ENCODE data around the gene ME2. TPM values are rescaled to one million over a fixed set of nuclear protein-coding genes. Genes with fewer than 3 reads are reported as not detected.
"Not testable (repeated sequence)": the region's sequence is repeated elsewhere in the genome, so short reads cannot be mapped to it uniquely, and the experiment has no call there.

ME2 gene
- total RNA-seq, 2 experiments from 2014 or later, result 146 to 178 TPM

DNA sequence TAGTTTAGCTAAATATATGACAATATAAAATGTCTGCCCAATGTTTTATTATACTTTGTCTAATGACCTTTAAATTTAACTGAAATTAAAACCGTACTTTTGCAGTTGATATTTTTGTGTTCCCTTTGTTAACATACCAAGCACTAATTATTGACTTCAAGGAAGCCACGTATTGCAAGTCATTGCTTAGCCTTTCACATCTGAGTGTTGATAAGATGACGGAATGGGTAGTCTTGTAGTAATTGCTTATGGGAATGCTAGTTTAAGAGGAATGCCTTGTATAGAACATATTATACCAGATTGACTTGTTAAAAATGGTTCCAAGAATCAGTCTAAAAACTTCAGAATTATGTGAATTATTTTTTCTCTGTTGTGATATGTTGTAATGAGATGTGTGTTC, 74.9 kb downstream of the ME2 start:
- H3K9me3 Mint-ChIP-seq (ENCODE audit: low read depth), result no peaks in the 10 kb centered on the region
- H3K27me3 Mint-ChIP-seq, result no peaks in the 10 kb centered on the region
- H3K36me3 Mint-ChIP-seq (ENCODE audit: low read depth), result no peaks in the 10 kb centered on the region
- ChIA-PET CTCF (no interaction called here), POLR2A (no interaction called here)
- H3K4me3 Mint-ChIP-seq, result no peak overlapping the region
- intact Hi-C loops (cut with DNase I, micrococcal nuclease), result no loop called here
- H3K4me1 Mint-ChIP-seq, result no peaks in the 10 kb centered on the region
- no peak for ATAC-seq
- DNase-seq, result no peak
- H3K27ac Mint-ChIP-seq, result no peak overlapping the region

DNA sequence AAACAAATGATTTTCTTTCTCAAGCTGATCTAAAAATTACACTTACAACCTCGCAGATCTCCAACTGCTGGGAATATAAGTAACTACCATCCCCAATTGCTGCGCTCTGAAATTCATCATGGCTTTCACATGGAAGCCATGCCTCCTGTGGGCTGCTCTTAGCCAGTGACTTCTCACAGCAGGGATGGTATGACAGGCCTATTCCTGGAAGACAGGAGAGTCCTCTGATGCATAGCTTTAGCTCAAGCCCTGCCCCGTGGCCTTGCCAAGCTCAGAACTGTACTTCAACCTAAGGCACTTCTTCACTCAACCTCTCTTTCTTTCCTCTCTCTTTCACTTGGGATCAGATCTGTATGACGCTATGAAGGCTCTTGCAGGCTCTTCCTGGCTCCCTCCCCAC, 76.3 kb downstream of the ME2 start:
- H3K27ac Mint-ChIP-seq, result no peak overlapping the region
- no peaks in the 10 kb centered on the region for H3K9me3 Mint-ChIP-seq (ENCODE audit: low read depth)
- ATAC-seq, result no peak
- no peaks in the 10 kb centered on the region for H3K4me1 Mint-ChIP-seq
- ChIA-PET POLR2A (interaction anchor here (0.5 kb wide), 1 partner anchor 218 kb away, joined by 3 read pairs; no protein-coding TSS in a partner anchor), CTCF (interaction anchor here (1.2 kb wide), 1 partner anchor 32 kb away, joined by 3 read pairs; no protein-coding TSS in a partner anchor)
- H3K27me3 Mint-ChIP-seq, result no peaks in the 10 kb centered on the region
- no peak for DNase-seq
- no peaks in the 10 kb centered on the region for H3K36me3 Mint-ChIP-seq (ENCODE audit: low read depth)
- no peak overlapping the region for H3K4me3 Mint-ChIP-seq
- intact Hi-C loops (cut with DNase I, micrococcal nuclease), result no loop called here

DNA sequence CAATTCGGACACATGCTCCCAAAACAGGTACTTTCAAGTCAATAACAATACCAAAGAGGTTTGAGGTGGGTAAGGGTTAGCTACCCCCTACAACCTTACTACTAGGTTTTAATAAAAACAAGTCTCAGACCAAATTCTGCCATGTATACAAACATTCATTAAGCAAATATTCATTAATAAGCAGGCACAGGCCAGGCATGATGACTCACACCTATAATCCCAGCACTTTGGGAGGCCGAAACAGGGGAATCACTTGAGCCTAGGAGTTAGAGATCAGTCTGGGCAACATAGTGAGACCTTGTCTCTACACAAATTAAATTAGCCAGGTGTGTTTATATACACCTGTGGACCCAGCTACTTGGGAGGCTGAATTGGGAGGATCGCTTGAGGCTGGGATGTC, 77.2 kb downstream of the ME2 start:
- H3K4me3 Mint-ChIP-seq, result no peak overlapping the region
- H3K27me3 Mint-ChIP-seq, result no peaks in the 10 kb centered on the region
- H3K9me3 Mint-ChIP-seq (ENCODE audit: low read depth), result peaks cover 5% of the 10 kb centered on the region
- ChIA-PET CTCF (interaction anchor here (1.2 kb wide), 1 partner anchor 31 kb away, joined by 3 read pairs; no protein-coding TSS in a partner anchor), POLR2A (no interaction called here)
- no peaks in the 10 kb centered on the region for H3K4me1 Mint-ChIP-seq
- DNase-seq (no peak), ATAC-seq (no peak)
- peaks cover 2% of the 10 kb centered on the region for H3K36me3 Mint-ChIP-seq (ENCODE audit: low read depth)
- no peak overlapping the region for H3K27ac Mint-ChIP-seq
- intact Hi-C loops (cut with DNase I, micrococcal nuclease), result no loop called here

DNA sequence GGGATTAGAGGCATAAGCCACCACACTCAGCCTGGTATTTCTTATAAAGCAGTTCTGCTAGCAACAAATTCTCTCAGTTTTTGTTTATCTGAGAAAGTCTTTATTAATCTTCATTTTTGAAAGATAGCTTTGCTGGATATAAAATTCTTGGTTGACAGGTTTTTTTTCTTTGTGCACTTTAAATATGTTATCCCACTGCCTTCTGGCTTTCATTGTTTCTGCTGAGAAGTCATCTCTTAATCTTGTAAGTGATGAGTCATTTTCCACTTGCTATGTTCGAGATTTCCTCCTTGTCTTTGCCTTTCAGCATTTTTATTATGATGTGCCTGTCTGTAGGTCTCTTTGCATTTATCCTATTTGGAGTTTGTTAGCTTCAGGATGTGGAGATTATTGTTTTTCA, 83.1 kb downstream of the ME2 start:
- H3K27ac Mint-ChIP-seq, result no peak overlapping the region
- no peaks in the 10 kb centered on the region for H3K27me3 Mint-ChIP-seq
- H3K4me3 Mint-ChIP-seq, result no peak overlapping the region
- H3K4me1 Mint-ChIP-seq, result no peaks in the 10 kb centered on the region
- intact Hi-C loops (cut with DNase I, micrococcal nuclease), result loop anchor here in 1 of 2 experiments (10.0 kb wide), 1 partner anchor 677 kb away; the partner anchor contains the start of genes CXXC1 and MBD1
- ChIA-PET CTCF (interaction anchor here (1.1 kb wide), 1 partner anchor 66 kb away, joined by 4 read pairs; no protein-coding TSS in a partner anchor), POLR2A (no interaction called here)
- H3K36me3 Mint-ChIP-seq (ENCODE audit: low read depth), result peaks cover 18% of the 10 kb centered on the region
- DNase-seq (no peak), ATAC-seq (no peak)
- peaks cover 25% of the 10 kb centered on the region for H3K9me3 Mint-ChIP-seq (ENCODE audit: low read depth)

DNA sequence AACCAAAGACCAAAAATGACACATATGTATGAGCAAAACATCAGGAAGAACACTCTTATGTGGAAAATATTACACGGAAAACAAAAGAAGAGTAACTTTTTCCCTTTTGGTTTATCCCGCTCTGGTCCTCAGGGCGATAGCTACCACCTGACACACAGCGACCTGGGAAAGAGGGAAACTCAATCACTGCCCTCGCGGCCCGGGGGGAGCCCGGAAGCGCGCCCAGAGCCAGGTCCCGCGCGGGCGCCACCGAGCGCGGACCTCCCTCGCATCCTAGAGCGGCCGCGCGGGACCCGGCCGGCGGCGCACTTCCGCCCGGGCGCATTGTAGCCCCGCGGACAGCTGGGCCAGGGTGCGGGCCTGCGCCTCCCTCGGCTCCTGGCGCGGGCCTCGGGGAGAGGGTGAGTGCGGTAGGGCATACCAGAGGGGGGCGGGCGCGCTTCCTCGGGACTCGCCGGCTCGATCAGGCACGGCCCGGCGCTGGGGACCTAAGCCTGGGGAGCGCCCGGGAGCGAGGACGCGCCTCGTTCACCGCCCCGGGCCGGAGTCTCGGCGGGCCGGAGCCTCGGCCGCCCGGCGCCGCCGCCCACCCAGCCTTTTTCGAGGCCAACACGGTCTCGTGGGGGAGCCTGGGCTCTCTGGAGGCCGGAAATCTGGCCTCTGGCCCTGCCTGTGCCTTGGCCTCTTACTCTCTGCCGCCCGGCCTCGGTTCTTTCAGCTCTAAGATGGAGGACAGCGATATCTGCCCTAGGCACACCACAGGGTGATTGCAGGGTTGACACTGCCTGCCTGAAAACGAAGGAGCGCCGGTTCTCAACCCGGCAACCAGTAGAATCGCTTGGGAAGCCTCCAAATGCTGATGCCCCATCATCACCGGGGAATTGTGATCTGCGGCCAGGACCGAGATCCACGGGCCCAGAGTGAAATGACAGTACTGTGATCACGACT, 89.1 kb downstream of the ME2 start, which contains the start of gene ELAC1:
ELAC1 (plus strand) TSS at position 327 of the 948 bp plus-strand sequence. CDS start 6,365 bp downstream, outside the sequence.
- Mint-ChIP-seq H3K4me3 (peak within 1 kb of the TSS; percentile 76), H3K9me3 (ENCODE audit: low read depth) (peaks cover 10% of the 10 kb centered on the region), H3K36me3 (ENCODE audit: low read depth) (peaks cover 15% of the 10 kb centered on the region), H3K4me1 (peaks cover 30% of the 10 kb centered on the region), H3K27me3 (no peaks in the 10 kb centered on the region), H3K27ac (peak within 1 kb of the TSS; percentile 94)
- intact Hi-C loops (cut with DNase I, micrococcal nuclease), result loop anchor here (1.0 to 10.0 kb wide), 9 partner anchors 62 to 683 kb away; partner anchors contain the start of genes SMAD4 (in 2 of the 2), CXXC1 (in 1 of the 2), MBD1 (in 1 of the 2) and ME2 (in 1 of the 2)
- ChIA-PET CTCF (interaction anchor here (0.6 to 1.3 kb wide), 5 partner anchors 37 to 572 kb away, joined by 3 to 4 read pairs (median 3); partner anchors contain the start of gene MRO), POLR2A (interaction anchor here (1.0 to 1.3 kb wide), 2 partner anchors 62 to 89 kb away, joined by 3 to 4 read pairs; partner anchors contain the start of genes ME2 and SMAD4)
- DNase-seq (peak; percentile 76), ATAC-seq (peak; percentile 91)

DNA sequence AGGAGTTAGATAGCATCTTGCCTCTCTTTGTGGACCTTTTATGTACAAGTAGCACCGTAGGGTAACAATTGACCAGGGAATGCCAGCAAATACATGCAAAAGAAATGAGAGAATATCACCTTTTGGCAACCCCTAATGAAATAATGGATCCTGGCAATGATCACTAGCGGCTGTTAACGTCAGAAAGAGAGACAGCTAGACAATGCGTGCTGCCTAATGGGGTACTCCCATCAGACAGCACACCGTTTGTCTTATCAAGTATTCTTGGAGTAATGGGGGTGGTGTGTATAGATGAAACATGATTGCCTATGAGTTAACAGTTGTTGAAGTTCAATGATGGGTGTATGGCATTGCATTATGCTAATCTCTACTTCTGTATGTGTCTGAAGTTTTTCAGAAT, 90.5 kb downstream of the ME2 start:
- POLR2A ChIA-PET, result no interaction called here
- H3K4me1 Mint-ChIP-seq, result peaks cover 39% of the 10 kb centered on the region

DNA sequence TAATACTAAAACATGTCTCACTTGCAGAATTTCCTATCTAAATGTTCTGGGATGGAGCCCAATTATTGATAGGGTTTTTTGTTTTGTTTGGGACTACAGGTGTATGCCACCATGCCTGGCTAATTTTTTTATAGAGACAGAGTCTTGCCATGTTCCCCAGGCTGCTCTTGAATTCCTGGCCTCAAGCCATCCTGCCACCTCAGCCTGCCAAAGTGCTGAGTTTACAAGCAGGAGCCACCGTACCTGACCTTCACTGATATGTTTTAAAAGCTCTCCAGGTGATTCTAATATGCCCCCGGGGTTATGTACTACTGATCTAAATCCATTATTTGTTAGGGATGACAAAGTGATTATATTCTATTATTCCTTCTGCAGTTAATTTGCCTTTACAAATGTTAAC, 91.1 kb downstream of the ME2 start:
- intact Hi-C loops (cut with DNase I, micrococcal nuclease), result loop anchor here in 1 of 2 experiments (5.0 kb wide), 1 partner anchor 82 kb away; no protein-coding TSS in a partner anchor
- ATAC-seq (no peak), DNase-seq (no peak)
- CTCF ChIA-PET, result no interaction called here
- peaks cover 39% of the 10 kb centered on the region for H3K4me1 Mint-ChIP-seq
- H3K27me3 Mint-ChIP-seq, result no peaks in the 10 kb centered on the region
- H3K4me3 Mint-ChIP-seq, result no peak overlapping the region
- POLR2A ChIA-PET, result interaction anchor here (0.7 kb wide), 1 partner anchor 213 kb away, joined by 4 read pairs; no protein-coding TSS in a partner anchor
- H3K36me3 Mint-ChIP-seq (ENCODE audit: low read depth), result peaks cover 13% of the 10 kb centered on the region
- no peaks in the 10 kb centered on the region for H3K9me3 Mint-ChIP-seq (ENCODE audit: low read depth)
- no peak overlapping the region for H3K27ac Mint-ChIP-seq

More for the DNA sequence above, 90.5 kb downstream of the ME2 start:
- ATAC-seq (no peak), DNase-seq (no peak)
- Mint-ChIP-seq H3K27me3 (no peaks in the 10 kb centered on the region), H3K4me3 (peak overlapping the region; percentile 76), H3K9me3 (ENCODE audit: low read depth) (no peaks in the 10 kb centered on the region), H3K27ac (peak overlapping the region; percentile 94), H3K36me3 (ENCODE audit: low read depth) (peaks cover 7% of the 10 kb centered on the region)
- intact Hi-C loops (cut with DNase I, micrococcal nuclease), result loop anchor here (2.0 to 10.0 kb wide), 5 partner anchors 61 to 685 kb away; partner anchors contain the start of genes CXXC1 (in 1 of the 2), MBD1 (in 1 of the 2), MEX3C (in 1 of the 2) and SMAD4 (in 1 of the 2)
- CTCF ChIA-PET, result no interaction called here

DNA sequence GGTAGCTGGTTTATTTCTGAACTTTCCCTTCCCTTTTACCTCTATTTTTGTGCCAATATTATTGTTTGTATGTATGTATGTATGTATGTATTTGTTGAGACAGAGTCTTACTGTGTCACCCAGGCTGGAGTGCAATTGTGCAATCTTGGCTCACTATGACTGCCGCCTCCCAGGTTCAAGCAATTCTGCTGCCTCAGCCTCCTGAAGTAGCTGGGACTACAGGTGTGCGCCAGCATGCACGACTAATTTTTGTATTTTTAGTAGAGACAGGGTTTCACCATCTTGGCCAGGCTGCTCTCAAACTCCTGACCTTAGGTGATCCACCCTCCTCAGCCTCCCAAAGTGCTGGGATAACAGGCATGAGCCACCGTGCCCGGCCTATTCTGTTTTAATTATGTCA, 93.5 kb downstream of the ME2 start:
- H3K4me1 Mint-ChIP-seq, result peaks cover 38% of the 10 kb centered on the region
- peak; percentile 22 for DNase-seq
- POLR2A ChIA-PET; H3K4me3 Mint-ChIP-seq; ATAC-seq; H3K9me3 Mint-ChIP-seq (ENCODE audit: low read depth); H3K27me3 Mint-ChIP-seq; CTCF ChIA-PET: not testable (repeated sequence)
- H3K27ac Mint-ChIP-seq, result peak overlapping the region; percentile 65
- intact Hi-C loops (cut with DNase I, micrococcal nuclease), result loop anchor here in 1 of 2 experiments (2.0 to 5.0 kb wide), 2 partner anchors 80 to 152 kb away; partner anchors contain the start of gene MRO
- peaks cover 35% of the 10 kb centered on the region for H3K36me3 Mint-ChIP-seq (ENCODE audit: low read depth)

DNA sequence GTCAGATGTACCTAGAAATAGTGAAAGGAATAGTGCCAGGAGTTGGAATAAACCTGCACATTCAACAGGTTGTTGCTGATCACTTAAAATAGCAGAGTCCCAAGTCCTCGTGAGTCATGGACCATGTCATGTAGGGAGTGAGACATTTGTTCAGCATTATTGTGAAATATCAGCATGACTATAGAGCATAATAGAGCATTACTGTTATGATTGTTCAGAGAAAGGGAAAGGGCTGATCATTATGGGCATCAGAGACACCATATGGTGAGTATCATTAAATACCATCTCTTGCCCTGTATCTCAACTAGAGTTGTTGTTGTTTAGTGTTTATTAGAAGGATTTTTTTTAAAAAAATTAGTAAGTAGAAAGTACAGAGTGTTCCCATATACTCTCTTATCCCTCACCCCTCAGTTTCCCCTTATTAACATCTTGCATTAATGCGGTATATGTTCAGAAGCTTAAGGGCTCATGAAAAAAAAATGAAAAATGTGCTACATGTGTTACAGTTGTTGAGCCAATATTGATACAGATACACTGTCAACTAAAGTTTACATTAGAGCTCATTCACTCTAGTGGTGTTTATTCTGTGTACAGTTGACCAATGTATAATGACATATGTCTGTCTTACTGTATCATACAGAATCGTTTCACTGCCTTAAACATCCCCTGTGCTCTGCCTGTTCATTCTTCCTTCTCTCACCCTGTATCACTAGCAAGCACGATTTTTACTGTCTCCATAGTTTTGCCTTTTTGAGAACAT, 94.6 kb downstream of the ME2 start:
- POLR2A ChIA-PET, result interaction anchor here (0.7 kb wide), 1 partner anchor 16 kb away, joined by 5 read pairs; no protein-coding TSS in a partner anchor
- CTCF ChIA-PET, result interaction anchor here (0.6 to 0.8 kb wide), 2 partner anchors 88 to 135 kb away, joined by 3 read pairs; no protein-coding TSS in a partner anchor
- DNase-seq (peak; percentile 30), ATAC-seq (peak; percentile 95)
- H3K4me1 Mint-ChIP-seq, result peaks cover 36% of the 10 kb centered on the region
- H3K36me3 Mint-ChIP-seq (ENCODE audit: low read depth), result peaks cover 45% of the 10 kb centered on the region
- no peaks in the 10 kb centered on the region for H3K27me3 Mint-ChIP-seq
- H3K9me3 Mint-ChIP-seq (ENCODE audit: low read depth), result peaks cover 6% of the 10 kb centered on the region
- intact Hi-C loops (cut with DNase I, micrococcal nuclease), result loop anchor here in 1 of 2 experiments (2.0 to 5.0 kb wide), 2 partner anchors 79 to 153 kb away; partner anchors contain the start of gene MRO
- H3K27ac Mint-ChIP-seq, result peak overlapping the region; percentile 65
- H3K4me3 Mint-ChIP-seq, result no peak overlapping the region

DNA sequence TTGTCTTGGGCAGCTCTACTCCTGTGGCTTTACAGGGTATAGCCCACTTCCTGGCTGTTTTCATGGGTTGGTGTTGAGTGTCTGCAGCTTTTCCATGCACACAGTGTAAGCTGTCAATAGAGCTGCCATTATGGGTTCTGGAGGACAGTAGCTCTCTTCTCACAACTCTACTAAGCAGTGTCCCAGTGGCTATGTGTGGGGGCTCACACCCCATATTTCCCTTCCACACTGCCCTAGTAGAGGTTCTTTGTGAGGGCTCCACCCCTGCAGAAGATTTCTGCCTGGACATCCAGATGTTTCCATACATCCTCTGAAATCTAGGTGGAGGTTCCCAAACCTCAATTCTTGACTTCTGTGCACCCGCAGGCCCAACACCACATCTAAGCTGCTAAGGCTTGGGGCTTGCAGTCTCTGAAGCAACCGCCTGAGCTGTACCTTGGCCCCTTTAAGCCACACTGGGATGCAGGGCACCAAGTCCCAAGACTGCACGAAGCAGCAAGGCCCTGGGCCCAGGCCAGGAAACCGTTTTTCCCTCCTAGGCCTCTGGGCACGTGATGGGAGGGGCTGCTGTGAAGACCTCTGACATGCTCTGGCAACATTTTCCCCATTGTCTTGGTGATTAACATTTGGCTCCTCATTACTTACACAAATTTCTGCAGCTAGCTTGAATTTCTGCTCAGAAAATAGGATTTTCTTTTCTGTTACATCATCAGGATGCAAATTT, 98.3 kb downstream of the ME2 start:
- ATAC-seq, result no peak
- H3K4me3 Mint-ChIP-seq, result no peak overlapping the region
- no peaks in the 10 kb centered on the region for H3K27me3 Mint-ChIP-seq
- H3K27ac Mint-ChIP-seq, result no peak overlapping the region
- ChIA-PET CTCF (no interaction called here), POLR2A (interaction anchor here (0.6 kb wide), 1 partner anchor 126 kb away, joined by 7 read pairs; no protein-coding TSS in a partner anchor)
- H3K4me1 Mint-ChIP-seq, result peaks cover 17% of the 10 kb centered on the region
- intact Hi-C loops (cut with DNase I, micrococcal nuclease), result no loop called here
- H3K9me3 Mint-ChIP-seq (ENCODE audit: low read depth), result peaks cover 6% of the 10 kb centered on the region
- DNase-seq, result no peak
- H3K36me3 Mint-ChIP-seq (ENCODE audit: low read depth), result peaks cover 50% of the 10 kb centered on the region
